ENCODE measurements around the gene SOX11. TPM values are rescaled to one million over a fixed set of nuclear protein-coding genes. Genes with fewer than 3 reads are reported as not detected.
"Not testable (repeated sequence)": the region's sequence is repeated elsewhere in the genome, so short reads cannot be mapped to it uniquely, and the experiment has no call there.

Gene SOX11
- total RNA-seq, result not detected

DNA sequence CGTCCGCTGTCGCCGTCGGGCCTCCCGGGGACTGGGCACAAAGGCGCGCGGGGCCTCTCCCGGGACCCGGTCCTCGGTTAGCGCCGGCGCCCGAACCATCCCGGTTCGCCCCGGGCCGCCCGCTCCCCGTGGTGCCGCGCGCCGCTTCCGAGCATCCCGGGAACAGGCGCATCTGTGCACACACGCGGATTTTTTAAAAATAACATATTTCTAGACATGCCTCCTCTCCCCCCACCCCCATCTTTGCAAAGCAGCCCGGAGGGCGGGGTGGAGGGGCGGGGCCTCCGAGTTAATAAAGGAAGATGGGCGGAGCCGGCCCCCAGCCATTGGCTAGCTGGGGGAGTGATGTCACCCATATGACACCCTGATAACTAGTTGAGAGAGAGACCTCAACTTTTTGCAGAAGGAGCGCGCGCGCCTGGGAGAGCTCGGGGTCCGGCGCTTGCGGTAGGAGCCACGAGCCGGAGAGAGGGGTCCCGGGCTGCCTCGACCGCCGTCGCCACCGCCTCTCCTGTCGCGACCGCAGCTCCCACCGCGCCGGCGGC is at the start of gene SOX11:
TSS of gene SOX11 (plus strand) at position 400 of the 545 bp plus-strand sequence. CDS start 338 bp downstream, outside the sequence.
- DNase-seq (ENCODE audit: extremely low spot score in 2 of 2), result no peak
- Histone ChIP-seq H3K4me1 (peaks cover 37% of the 10 kb centered on the region), H3K9me3 (no peaks in the 10 kb centered on the region), H3K27me3 (peaks cover 26% of the 10 kb centered on the region), H3K27ac (no peak within 1 kb of the TSS), H3K4me3 (peak within 1 kb of the TSS in 1 of 2 donors; percentile 11), H3K36me3 (no peaks in the 10 kb centered on the region)
- intact Hi-C loops (cut with DNase I), result no loop called here
- TF ChIP-seq, protein P1, sequence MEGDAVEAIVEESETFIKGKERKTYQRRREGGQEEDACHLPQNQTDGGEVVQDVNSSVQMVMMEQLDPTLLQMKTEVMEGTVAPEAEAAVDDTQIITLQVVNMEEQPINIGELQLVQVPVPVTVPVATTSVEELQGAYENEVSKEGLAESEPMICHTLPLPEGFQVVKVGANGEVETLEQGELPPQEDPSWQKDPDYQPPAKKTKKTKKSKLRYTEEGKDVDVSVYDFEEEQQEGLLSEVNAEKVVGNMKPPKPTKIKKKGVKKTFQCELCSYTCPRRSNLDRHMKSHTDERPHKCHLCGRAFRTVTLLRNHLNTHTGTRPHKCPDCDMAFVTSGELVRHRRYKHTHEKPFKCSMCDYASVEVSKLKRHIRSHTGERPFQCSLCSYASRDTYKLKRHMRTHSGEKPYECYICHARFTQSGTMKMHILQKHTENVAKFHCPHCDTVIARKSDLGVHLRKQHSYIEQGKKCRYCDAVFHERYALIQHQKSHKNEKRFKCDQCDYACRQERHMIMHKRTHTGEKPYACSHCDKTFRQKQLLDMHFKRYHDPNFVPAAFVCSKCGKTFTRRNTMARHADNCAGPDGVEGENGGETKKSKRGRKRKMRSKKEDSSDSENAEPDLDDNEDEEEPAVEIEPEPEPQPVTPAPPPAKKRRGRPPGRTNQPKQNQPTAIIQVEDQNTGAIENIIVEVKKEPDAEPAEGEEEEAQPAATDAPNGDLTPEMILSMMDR (IDR thresholded peaks at IDR 0.05), result no peak
- no peak for TF ChIP-seq POLR2AphosphoS5 (IDR thresholded peaks at IDR 0.05; ENCODE audit: insufficient read depth in 1 of 2, low read depth in 1 of 2)
- TF ChIP-seq POLR2A (IDR thresholded peaks at IDR 0.05), result no peak

DNA sequence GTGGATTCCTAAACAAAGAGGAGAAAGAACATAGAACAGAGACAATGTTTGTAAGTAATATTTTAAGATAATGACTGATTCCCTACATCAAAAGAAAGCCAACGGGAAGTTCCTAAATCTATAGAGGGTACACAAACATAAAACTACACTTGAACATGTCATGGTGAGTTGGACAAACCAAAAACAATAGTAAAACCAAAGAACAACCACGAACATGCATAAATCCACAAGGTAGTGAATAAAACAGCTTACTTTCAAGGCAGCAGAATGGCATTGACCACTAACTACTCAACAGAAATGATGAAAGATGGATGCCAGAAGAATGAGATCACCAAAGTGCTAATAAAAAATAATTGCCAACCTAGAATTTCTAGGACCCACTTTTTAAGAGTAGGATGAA is 39.5 kb upstream of the SOX11 start:
- intact Hi-C loops (cut with DNase I); H3K4me3 ChIP-seq; H3K4me1 ChIP-seq; H3K36me3 ChIP-seq; H3K27ac ChIP-seq; H3K27me3 ChIP-seq; DNase-seq (ENCODE audit: extremely low spot score in 2 of 2); H3K9me3 ChIP-seq: not testable (repeated sequence)

DNA sequence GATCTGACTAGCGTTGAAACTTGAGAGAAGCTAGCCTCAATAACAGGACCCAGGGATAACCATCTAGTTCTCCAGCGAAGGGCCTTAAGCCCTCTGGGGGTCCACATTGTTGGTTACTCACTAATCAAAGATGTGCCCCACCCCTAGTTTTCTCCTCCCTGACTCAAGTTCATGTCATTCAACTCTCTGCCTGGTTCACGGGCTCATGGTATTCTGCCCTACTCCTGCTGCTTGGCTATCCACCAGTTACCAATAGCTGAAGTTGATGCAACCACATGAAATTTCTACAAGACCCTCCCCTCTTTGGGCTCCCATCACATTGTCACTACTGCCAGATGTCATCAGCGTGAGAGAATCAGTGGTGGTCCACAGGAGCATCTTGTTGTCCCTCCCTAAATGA is 38.4 kb upstream of the SOX11 start:
- H3K4me1 ChIP-seq; H3K27ac ChIP-seq; intact Hi-C loops (cut with DNase I); DNase-seq (ENCODE audit: extremely low spot score in 2 of 2); H3K27me3 ChIP-seq; H3K4me3 ChIP-seq; H3K36me3 ChIP-seq; H3K9me3 ChIP-seq: not testable (repeated sequence)

DNA sequence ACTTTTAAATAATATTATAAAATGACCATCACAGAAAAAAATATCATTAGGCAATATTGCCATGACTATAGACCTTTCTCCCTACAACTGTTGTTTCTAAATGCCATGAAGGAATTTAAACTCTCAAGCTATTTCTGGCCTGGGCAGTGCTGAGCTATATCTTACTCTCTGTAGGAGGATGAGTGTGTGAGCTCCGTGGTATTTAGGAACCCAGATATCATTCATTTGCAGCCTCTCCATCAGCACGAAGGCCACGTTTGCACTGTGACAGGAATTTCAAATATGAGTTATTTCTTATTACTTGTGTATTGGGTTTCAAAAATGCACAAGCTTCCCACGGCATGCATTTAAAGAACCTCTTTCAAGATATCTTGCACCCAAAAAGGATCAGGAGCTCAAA is 35.0 kb upstream of the SOX11 start:
- no peak overlapping the region for H3K27ac ChIP-seq
- H3K4me1 ChIP-seq, result no peaks in the 10 kb centered on the region
- no peaks in the 10 kb centered on the region for H3K9me3 ChIP-seq
- H3K36me3 ChIP-seq, result no peaks in the 10 kb centered on the region
- no peak for TF ChIP-seq POLR2A (IDR thresholded peaks at IDR 0.05)
- TF ChIP-seq, protein P1 (IDR thresholded peaks at IDR 0.05), result no peak
- TF ChIP-seq POLR2AphosphoS5 (IDR thresholded peaks at IDR 0.05; ENCODE audit: insufficient read depth in 1 of 2, low read depth in 1 of 2), result no peak
- intact Hi-C loops (cut with DNase I), result no loop called here
- no peak for DNase-seq (ENCODE audit: extremely low spot score in 2 of 2)
- H3K4me3 ChIP-seq, result no peak overlapping the region
- no peaks in the 10 kb centered on the region for H3K27me3 ChIP-seq

DNA sequence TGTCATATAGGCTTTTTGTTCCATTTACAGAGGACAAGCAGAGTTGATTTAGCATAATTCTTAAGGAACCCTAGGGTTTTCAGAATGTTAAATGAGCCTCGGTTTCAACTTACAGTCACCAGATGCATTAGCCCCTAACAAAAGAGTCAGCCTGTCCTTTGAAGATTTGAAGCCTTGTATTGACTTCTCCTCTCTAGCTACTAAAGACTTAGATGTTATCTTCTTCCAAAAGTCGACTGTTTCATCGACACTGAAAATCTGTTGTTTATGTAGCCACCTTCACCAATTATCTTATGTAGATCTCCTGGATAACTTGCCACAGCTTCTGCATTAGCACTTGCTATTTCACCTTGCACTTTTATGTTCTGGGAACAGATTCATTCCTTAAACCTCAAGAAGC is 31.6 kb upstream of the SOX11 start:
- no peak for TF ChIP-seq POLR2AphosphoS5 (IDR thresholded peaks at IDR 0.05; ENCODE audit: insufficient read depth in 1 of 2, low read depth in 1 of 2)
- no peak for TF ChIP-seq POLR2A (IDR thresholded peaks at IDR 0.05)
- TF ChIP-seq, protein P1 (IDR thresholded peaks at IDR 0.05), result no peak
- intact Hi-C loops (cut with DNase I), result no loop called here
- no peak overlapping the region for H3K4me3 ChIP-seq
- DNase-seq (ENCODE audit: extremely low spot score in 2 of 2), result no peak
- H3K36me3 ChIP-seq, result no peaks in the 10 kb centered on the region
- no peaks in the 10 kb centered on the region for H3K27me3 ChIP-seq
- no peaks in the 10 kb centered on the region for H3K4me1 ChIP-seq
- H3K27ac ChIP-seq, result no peak overlapping the region
- H3K9me3 ChIP-seq, result no peaks in the 10 kb centered on the region

DNA sequence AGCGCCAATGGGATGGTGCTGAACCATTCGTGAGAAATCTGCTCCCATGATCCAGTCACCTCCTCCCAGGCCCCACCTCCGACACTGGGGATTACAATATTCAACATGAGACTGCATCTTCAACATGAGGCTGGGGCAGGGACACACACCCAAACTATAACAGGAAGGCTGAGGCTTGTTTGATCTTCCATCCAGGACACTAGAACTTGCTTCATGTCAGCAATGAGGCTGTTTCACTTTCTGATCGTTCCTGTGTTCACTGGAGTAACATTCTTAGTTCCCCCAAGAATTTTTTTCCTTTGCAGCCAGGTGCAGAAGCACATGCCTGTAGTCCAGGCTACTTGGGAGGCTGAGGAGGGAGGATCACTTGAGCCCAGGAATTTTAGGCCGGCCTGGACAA is 30.8 kb upstream of the SOX11 start:
- Histone ChIP-seq H3K4me1 (no peaks in the 10 kb centered on the region), H3K9me3 (no peaks in the 10 kb centered on the region), H3K4me3 (no peak overlapping the region), H3K36me3 (no peaks in the 10 kb centered on the region), H3K27me3 (no peaks in the 10 kb centered on the region), H3K27ac (no peak overlapping the region)
- TF ChIP-seq, protein P1 (IDR thresholded peaks at IDR 0.05), result no peak
- TF ChIP-seq POLR2A (IDR thresholded peaks at IDR 0.05), result no peak
- no peak for TF ChIP-seq POLR2AphosphoS5 (IDR thresholded peaks at IDR 0.05; ENCODE audit: insufficient read depth in 1 of 2, low read depth in 1 of 2)
- DNase-seq (ENCODE audit: extremely low spot score in 2 of 2), result no peak
- intact Hi-C loops (cut with DNase I), result no loop called here

All from vagina (tissue), 2 donors.